ENCODE measurements around the gene TET3.

TET3 gene

DNA sequence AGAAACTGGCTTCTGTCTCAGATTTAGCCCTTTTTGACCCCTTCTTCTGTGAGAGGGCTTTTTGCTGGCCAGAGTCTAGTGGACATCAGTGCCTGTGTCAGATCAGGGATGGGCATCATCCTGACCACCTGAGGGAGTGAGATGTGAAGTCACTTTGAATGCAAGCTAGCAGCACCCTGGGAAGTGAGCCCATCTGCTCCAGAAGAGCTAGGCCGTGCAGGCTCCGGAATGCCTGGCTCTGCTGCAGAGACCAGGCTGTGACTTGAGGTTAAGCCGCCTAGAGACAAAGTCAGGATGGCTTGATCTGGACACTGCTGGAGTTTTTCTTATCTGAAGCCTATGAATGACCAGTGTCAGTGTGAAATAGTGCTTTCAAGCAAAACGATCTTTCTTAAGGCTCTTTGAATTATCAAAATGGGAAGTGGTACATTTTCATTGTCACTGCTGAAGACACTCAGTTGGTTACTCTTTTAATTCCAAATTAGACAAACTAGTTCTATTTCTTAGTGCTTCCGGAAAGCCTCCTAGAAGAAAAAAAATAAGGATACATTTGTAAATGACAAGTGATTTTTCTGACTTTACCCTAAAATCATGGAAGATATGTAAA lies 37.2 kb upstream of the TET3 start:
- Histone ChIP-seq H3K36me3 (ENCODE audit: control insufficient read depth, insufficient read depth, low read length) (peaks cover 28% of the 10 kb centered on the region), H3K27me3 (ENCODE audit: control insufficient read depth, insufficient read depth, low read length) (no peaks in the 10 kb centered on the region), H3K9me3 (ENCODE audit: control insufficient read depth, insufficient read depth, low read length) (no peaks in the 10 kb centered on the region), H3K4me1 (ENCODE audit: control insufficient read depth, insufficient read depth, low read length) (no peaks in the 10 kb centered on the region), H3K9ac (ENCODE audit: low read depth, low read length) (no peak overlapping the region), H3K4me3 (ENCODE audit: low read depth, low read length) (no peak overlapping the region)

DNA sequence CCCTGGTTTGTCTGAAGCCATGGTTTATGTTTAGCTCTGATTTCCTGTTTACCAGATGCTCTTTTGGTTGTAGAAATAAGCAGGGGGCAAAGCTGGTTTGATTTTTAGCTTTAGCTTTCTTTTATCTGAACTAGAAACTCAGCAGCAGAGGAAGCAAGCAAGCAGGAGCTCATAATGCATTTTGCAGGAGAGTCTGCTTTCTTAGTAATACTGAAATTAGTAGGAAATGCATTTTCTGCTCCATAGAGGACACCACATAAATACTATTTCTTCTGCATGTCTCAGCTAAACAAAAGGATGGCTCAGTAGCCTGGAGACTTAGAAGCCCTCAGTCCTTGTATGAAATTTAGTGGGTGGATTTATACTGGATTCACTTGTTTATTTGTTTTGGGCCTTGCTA lies 34.9 kb upstream of the TET3 start:
- Histone ChIP-seq H3K4me3 (ENCODE audit: low read depth, low read length) (no peak overlapping the region), H3K4me1 (ENCODE audit: control insufficient read depth, insufficient read depth, low read length) (no peaks in the 10 kb centered on the region), H3K27me3 (ENCODE audit: control insufficient read depth, insufficient read depth, low read length) (no peaks in the 10 kb centered on the region), H3K36me3 (ENCODE audit: control insufficient read depth, insufficient read depth, low read length) (peaks cover 35% of the 10 kb centered on the region), H3K9me3 (ENCODE audit: control insufficient read depth, insufficient read depth, low read length) (no peaks in the 10 kb centered on the region), H3K9ac (ENCODE audit: low read depth, low read length) (no peak overlapping the region)

DNA sequence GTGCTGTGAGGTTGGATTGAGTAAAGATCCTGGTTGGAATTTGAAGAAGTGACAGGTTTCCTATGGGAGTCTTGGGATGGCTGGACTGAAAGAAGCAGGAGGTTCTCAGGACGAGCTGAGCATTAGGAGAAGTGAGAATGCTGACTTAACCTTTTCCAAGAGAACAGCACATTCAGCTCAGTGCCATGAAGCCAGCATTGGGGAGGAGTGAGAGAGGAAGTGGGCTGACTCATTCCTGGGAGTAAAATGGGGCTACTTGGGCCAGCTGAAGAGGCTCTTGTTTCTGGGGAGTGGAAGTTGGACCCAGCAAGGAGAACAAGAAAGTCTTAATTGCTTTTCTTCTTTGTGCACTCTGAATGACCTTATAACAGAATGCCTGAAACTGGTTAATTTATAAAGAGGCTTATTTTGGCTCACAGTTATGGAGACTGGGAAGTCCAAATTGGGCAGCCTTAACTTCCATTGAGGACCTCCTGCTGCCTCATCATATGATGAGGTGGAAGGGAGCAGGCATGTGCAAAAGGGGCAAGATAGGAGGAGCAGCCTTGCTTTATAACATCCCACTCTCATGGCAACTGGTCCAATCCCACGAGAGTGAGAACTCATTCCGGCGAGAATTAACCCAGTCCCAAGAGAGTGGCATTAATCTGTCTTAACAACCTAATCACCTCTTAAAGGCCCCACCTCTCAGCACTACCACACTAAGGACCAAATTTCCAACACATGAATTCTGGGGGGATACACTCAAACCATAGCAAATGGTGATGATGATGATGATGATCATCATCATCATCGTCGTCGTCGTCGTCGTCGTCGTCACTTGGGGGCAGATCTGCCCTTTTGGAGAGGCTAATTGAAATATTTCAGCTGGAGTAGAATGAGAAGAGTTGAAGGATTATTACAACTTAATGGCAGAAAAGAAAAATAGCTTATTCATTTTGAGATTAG lies 31.9 kb upstream of the TET3 start:
- Histone ChIP-seq H3K27me3 (ENCODE audit: control insufficient read depth, insufficient read depth, low read length) (no peaks in the 10 kb centered on the region), H3K4me3 (ENCODE audit: low read depth, low read length) (no peak overlapping the region), H3K36me3 (ENCODE audit: control insufficient read depth, insufficient read depth, low read length) (peaks cover 35% of the 10 kb centered on the region)

DNA sequence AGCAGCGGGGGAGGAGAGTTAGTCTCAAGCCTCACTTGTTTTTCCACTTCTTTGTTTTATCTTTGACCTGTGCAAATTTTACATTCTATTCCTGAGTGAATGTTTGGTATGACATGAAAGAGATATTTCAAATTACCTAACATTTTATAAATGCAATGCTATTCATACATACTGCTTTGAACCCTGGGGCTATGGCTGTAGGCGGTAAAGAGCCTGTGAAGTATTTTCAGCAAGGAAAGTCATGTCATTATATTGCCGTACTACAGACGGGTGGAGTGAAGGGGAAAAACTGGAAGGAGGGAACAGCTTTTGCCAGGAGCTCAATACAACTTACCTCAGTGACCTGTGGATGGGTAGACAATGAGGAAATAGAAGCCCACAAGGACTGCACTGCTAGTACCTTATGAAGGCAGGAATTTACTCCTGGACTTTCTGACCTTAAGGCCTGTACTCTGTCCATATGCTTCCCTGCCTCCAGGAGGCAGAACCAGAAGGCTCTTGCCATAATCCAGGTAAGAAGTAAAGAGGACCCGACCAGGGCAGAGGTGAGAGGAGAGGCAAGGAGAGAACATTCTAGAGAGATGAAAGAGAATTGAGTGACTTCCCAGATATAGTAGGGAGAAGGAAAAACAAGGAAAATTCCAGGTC lies 28.4 kb upstream of the TET3 start:
- no peaks in the 10 kb centered on the region for H3K27me3 ChIP-seq (ENCODE audit: control insufficient read depth, insufficient read depth, low read length)
- H3K4me1 ChIP-seq (ENCODE audit: control insufficient read depth, insufficient read depth, low read length), result no peaks in the 10 kb centered on the region
- peaks cover 17% of the 10 kb centered on the region for H3K36me3 ChIP-seq (ENCODE audit: control insufficient read depth, insufficient read depth, low read length)
- H3K9ac ChIP-seq (ENCODE audit: low read depth, low read length), result no peak overlapping the region
- no peaks in the 10 kb centered on the region for H3K9me3 ChIP-seq (ENCODE audit: control insufficient read depth, insufficient read depth, low read length)
- H3K4me3 ChIP-seq (ENCODE audit: low read depth, low read length), result no peak overlapping the region

More for the DNA sequence above, 31.9 kb upstream of the TET3 start:
- no peak overlapping the region for H3K9ac ChIP-seq (ENCODE audit: low read depth, low read length)
- H3K9me3 ChIP-seq (ENCODE audit: control insufficient read depth, insufficient read depth, low read length), result no peaks in the 10 kb centered on the region
- H3K4me1 ChIP-seq (ENCODE audit: control insufficient read depth, insufficient read depth, low read length), result no peaks in the 10 kb centered on the region

DNA sequence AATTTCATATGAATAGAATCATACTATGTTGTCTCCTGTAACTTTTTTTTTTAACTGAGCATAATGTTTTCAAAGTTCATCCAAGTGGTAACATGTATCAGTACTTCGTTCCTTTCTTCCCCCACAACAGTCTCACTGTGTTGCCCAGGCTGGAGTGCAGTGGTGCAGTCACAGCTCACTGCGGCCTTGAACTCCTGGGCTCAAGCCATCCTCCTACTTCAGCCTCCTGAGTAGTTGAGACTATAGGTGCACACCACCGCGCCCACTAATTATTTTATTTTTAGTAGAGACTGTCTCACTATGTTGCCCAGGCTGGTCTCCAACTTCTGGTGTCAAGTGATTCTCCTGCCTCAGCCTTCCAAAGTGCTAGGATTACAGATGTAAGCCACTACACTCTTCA lies 23.4 kb upstream of the TET3 start:
- Histone ChIP-seq H3K4me3 (ENCODE audit: low read depth, low read length) (no peak overlapping the region), H3K9ac (ENCODE audit: low read depth, low read length) (no peak overlapping the region), H3K9me3 (ENCODE audit: control insufficient read depth, insufficient read depth, low read length) (no peaks in the 10 kb centered on the region), H3K4me1 (ENCODE audit: control insufficient read depth, insufficient read depth, low read length) (no peaks in the 10 kb centered on the region), H3K36me3 (ENCODE audit: control insufficient read depth, insufficient read depth, low read length) (peaks cover 3% of the 10 kb centered on the region), H3K27me3 (ENCODE audit: control insufficient read depth, insufficient read depth, low read length) (no peaks in the 10 kb centered on the region)

DNA sequence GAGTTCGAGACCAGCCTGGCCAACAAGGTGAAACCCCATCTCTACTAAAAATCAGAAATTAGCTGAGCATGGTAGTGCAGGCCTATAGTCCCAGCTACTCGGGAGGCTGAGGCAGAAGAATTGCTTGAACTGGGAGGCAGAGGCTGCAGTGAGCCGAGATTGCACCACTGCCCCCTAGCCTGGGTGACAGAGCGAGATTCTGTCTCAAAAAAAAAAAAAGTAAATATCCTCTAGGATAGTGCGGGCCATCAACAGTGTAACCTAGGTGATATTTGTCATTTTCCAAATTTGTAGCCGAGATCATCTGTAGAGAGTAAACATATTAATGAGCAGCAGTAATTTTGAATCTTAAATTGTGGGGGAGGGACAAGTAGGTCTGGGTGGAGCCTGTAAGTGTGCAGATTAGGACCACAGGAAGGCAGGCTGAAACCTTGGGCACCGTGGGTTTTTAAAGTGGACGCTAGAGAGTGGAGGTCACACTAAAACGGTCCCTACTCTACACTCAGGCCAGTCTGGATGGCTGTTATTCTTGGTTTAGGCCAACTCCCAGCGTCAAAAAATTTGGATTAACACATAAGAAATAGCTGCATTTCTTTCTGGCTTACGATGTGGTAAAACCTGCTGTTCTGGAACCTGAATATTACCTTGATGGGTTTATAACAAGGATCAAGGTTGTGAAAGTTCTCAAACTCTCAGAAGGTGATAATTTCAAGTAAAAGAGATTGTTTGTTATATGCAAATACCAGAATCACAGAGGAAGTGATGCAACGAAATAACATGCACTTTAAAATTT lies 22.7 kb upstream of the TET3 start:
- Histone ChIP-seq H3K27me3 (ENCODE audit: control insufficient read depth, insufficient read depth, low read length) (peaks cover 2% of the 10 kb centered on the region), H3K36me3 (ENCODE audit: control insufficient read depth, insufficient read depth, low read length) (no peaks in the 10 kb centered on the region), H3K9me3 (ENCODE audit: control insufficient read depth, insufficient read depth, low read length) (no peaks in the 10 kb centered on the region), H3K9ac (ENCODE audit: low read depth, low read length) (no peak overlapping the region), H3K4me1 (ENCODE audit: control insufficient read depth, insufficient read depth, low read length) (no peaks in the 10 kb centered on the region), H3K4me3 (ENCODE audit: low read depth, low read length) (no peak overlapping the region)

DNA sequence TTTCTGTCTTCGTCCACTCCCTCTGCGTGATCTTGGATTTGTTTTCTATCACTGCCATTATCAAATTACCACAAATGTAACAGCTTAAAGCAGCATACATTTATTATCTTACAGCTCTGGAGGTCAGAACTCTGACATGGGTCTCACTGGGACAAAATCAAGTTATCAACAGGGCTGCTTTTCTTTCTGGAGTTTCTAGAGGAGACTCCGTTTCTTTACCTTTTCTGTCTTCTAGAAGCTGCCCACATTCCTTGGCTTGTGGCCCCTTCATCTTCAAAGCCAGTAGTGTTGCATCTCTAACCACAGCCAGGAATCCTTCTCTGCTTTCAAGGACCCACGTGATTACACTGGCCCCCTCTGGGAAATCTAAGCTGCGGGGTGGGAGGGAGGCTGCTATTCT lies 21.9 kb upstream of the TET3 start:
- Histone ChIP-seq H3K36me3 (ENCODE audit: control insufficient read depth, insufficient read depth, low read length) (no peaks in the 10 kb centered on the region), H3K9me3 (ENCODE audit: control insufficient read depth, insufficient read depth, low read length) (no peaks in the 10 kb centered on the region), H3K27me3 (ENCODE audit: control insufficient read depth, insufficient read depth, low read length) (peaks cover 3% of the 10 kb centered on the region), H3K4me3 (ENCODE audit: low read depth, low read length) (no peak overlapping the region), H3K9ac (ENCODE audit: low read depth, low read length) (no peak overlapping the region), H3K4me1 (ENCODE audit: control insufficient read depth, insufficient read depth, low read length) (no peaks in the 10 kb centered on the region)

DNA sequence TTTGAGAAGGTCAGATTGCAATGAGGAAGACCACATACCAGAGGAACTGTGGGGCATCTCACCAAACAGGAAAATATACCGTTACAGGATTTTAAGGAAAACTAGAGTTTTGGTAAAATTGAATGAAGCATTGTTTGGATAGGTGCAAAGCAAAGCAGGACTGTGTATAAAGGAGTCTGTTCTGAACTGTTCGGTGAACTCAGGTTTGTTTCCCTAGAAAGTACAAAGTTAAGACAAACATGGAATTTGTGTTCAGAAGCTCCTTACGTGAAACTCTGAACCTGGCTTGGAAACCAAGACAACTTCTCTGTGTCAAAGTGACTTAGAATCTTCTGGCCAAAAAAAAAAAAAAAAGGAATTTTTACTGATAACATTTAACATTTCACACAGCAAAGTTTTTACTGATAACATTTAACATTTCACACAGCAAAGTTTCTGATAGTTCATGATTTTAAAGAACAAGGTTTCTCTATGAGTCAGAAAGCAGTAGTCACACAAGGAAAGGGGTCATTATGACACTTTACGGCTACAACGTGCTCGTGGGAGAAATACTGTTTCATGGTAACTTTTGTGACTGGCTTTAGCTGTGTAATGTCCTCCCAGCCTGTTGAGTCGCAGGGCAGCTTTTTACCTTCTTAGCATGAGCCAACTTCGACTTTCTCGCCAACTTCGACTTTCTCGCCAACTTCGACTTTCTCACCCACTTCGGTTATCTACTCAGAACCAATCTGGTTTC lies 21.2 kb upstream of the TET3 start:
- no peaks in the 10 kb centered on the region for H3K36me3 ChIP-seq (ENCODE audit: control insufficient read depth, insufficient read depth, low read length)
- no peaks in the 10 kb centered on the region for H3K9me3 ChIP-seq (ENCODE audit: control insufficient read depth, insufficient read depth, low read length)
- peaks cover 3% of the 10 kb centered on the region for H3K27me3 ChIP-seq (ENCODE audit: control insufficient read depth, insufficient read depth, low read length)
- peaks cover 2% of the 10 kb centered on the region for H3K4me1 ChIP-seq (ENCODE audit: control insufficient read depth, insufficient read depth, low read length)
- H3K4me3 ChIP-seq (ENCODE audit: low read depth, low read length), result no peak overlapping the region
- H3K9ac ChIP-seq (ENCODE audit: low read depth, low read length), result no peak overlapping the region

DNA sequence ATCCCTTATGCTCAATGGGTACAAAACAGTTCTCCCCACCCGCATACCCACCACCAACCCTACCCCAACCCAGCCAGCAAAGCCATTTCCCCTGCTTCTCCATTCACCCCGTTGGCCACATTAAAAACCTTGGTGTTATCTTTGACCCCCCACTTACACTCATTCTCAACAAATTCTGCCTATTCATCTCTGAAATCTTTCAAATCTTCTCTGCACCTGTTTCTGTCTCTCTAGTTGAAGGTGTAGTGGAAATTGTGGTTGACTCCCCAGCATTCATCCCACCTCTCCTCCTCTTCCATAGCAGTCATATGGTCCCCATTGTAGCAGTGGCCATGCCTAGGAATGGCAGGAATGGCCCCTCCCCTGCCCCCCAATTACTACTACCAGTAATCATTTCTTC lies 20.5 kb upstream of the TET3 start:
- H3K4me1 ChIP-seq (ENCODE audit: control insufficient read depth, insufficient read depth, low read length), result peaks cover 2% of the 10 kb centered on the region
- peaks cover 3% of the 10 kb centered on the region for H3K27me3 ChIP-seq (ENCODE audit: control insufficient read depth, insufficient read depth, low read length)
- no peak overlapping the region for H3K4me3 ChIP-seq (ENCODE audit: low read depth, low read length)
- H3K9ac ChIP-seq (ENCODE audit: low read depth, low read length), result no peak overlapping the region
- no peaks in the 10 kb centered on the region for H3K9me3 ChIP-seq (ENCODE audit: control insufficient read depth, insufficient read depth, low read length)
- H3K36me3 ChIP-seq (ENCODE audit: control insufficient read depth, insufficient read depth, low read length), result no peaks in the 10 kb centered on the region

DNA sequence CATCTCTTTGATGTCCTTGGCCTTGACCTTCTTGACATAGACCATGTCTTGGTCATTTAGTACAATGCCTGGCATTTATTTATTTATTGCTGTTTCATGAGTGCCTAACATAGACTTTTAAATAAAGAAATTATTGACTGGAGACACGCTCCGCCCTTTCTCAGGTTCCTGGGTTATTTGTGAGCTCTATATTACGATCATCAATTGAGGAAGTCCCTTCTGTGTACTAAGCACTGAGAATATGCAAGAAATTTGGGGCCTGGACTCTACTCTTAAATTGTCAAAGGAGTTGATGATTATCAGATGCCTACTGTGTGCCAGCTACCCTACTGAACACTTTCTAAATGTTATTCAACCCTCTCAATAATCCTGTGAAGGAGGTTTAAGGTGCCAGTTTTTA lies 19.7 kb upstream of the TET3 start:
- Histone ChIP-seq H3K4me3 (ENCODE audit: low read depth, low read length) (no peak overlapping the region), H3K27me3 (ENCODE audit: control insufficient read depth, insufficient read depth, low read length) (peaks cover 3% of the 10 kb centered on the region), H3K36me3 (ENCODE audit: control insufficient read depth, insufficient read depth, low read length) (no peaks in the 10 kb centered on the region), H3K9ac (ENCODE audit: low read depth, low read length) (no peak overlapping the region), H3K4me1 (ENCODE audit: control insufficient read depth, insufficient read depth, low read length) (peaks cover 2% of the 10 kb centered on the region), H3K9me3 (ENCODE audit: control insufficient read depth, insufficient read depth, low read length) (no peaks in the 10 kb centered on the region)

Data from iPS-15b (cell line).